HG03060 (cell line): ENCODE data around the gene TFAP2B.

Experiments
- ATAC-seq: cut with Tn5 transposase; IDR thresholded peaks from one replicate; pipeline ENCODE4 v1.9.1; 2021; ENCODE audit warnings: low read depth, moderate number of reproducible peaks; ENCODE audit not compliant: unreplicated experiment

The TFAP2B gene

GRCh38 chr6:50846144-50846851, 27.6 kb downstream of the TFAP2B start:
- no peak for ATAC-seq

- ATAC-seq: no peak
Measured at GRCh38 chr6:50846852-50847155, 28.1 kb downstream of the TFAP2B start.

- no peak for ATAC-seq
Measured at GRCh38 chr6:50847890-50848594, 29.4 kb downstream of the TFAP2B start.

GRCh38 chr6:50848989-50849795, 30.5 kb downstream of the TFAP2B start:
- ATAC-seq: no peak

GRCh38 chr6:50849796-50850180, 31.1 kb downstream of the TFAP2B start:
- no peak for ATAC-seq

- no peak for ATAC-seq
Measured at GRCh38 chr6:50850223-50851048, 31.8 kb downstream of the TFAP2B start.

- no peak for ATAC-seq
Measured at GRCh38 chr6:50851049-50851845, 32.6 kb downstream of the TFAP2B start.

GRCh38 chr6:50853939-50854338, 35.3 kb downstream of the TFAP2B start:
- no peak for ATAC-seq

- ATAC-seq: no peak
Measured at GRCh38 chr6:50861692-50862091, 43.0 kb downstream of the TFAP2B start.

GRCh38 chr6:50862176-50862575, 43.5 kb downstream of the TFAP2B start:
- ATAC-seq: no peak

- ATAC-seq: no peak
Measured at GRCh38 chr6:50864601-50865000, 45.9 kb downstream of the TFAP2B start.

GRCh38 chr6:50868466-50868865, 49.8 kb downstream of the TFAP2B start:
- ATAC-seq: no peak

GRCh38 chr6:50873167-50873566, 54.5 kb downstream of the TFAP2B start:
- no peak for ATAC-seq

GRCh38 chr6:50884364-50884763, 65.7 kb downstream of the TFAP2B start:
- ATAC-seq: no peak

GRCh38 chr6:50887112-50887511, 68.4 kb downstream of the TFAP2B start:
- no peak for ATAC-seq

- no peak for ATAC-seq
Measured at GRCh38 chr6:50889497-50889896, 70.8 kb downstream of the TFAP2B start.

- no peak for ATAC-seq
Measured at GRCh38 chr6:50889935-50890334, 71.3 kb downstream of the TFAP2B start.

GRCh38 chr6:50890579-50890978, 71.9 kb downstream of the TFAP2B start:
- ATAC-seq: no peak

GRCh38 chr6:50891290-50891689, 72.6 kb downstream of the TFAP2B start:
- ATAC-seq: no peak
